Ascending aorta (tissue), 2 donors: ENCODE measurements around the gene AMZ2. TPM values are rescaled to one million over a fixed set of nuclear protein-coding genes. Genes with fewer than 3 reads are reported as not detected.

ENCODE experiments used
- DNase-seq, 2 donors: peaks; one replicate each; pipeline ENCODE4 v3.0.0-alpha.2; 2019; ENCODE audit warnings: low spot score in 2 of 2
- H3K27ac ChIP-seq, 2 donors: fragments of 200-600 bp; sonication (generic); one replicate each; pipeline ENCODE4 v1.5.1; 2016 to 2017; ENCODE audit warnings: mild to moderate bottlenecking in 1 of 2
- H3K27me3 ChIP-seq: fragments of 200-600 bp; sonication (generic); one replicate; pipeline ENCODE4 v1.5.1; 2017
- H3K36me3 ChIP-seq, 2 donors: fragments of 200-600 bp; sonication (generic); one replicate each; pipeline ENCODE4 v1.5.1; 2016
- H3K4me1 ChIP-seq, 2 donors: fragments of 200-600 bp; sonication (generic); one replicate each; pipeline ENCODE4 v1.5.1; 2016 to 2017; ENCODE audit warnings: mild to moderate bottlenecking in 1 of 2
- H3K4me3 ChIP-seq, 2 donors: fragments of 200-600 bp; sonication (generic); one replicate each; pipeline ENCODE4 v1.5.1; 2016 to 2017; ENCODE audit warnings: mild to moderate bottlenecking in 1 of 2
- H3K9me3 ChIP-seq, 2 donors: fragments of 200-600 bp; sonication (generic); one replicate each; pipeline ENCODE4 v1.5.1; 2016
- intact Hi-C: fragments of 100-400 bp; cut with DNase I; formaldehyde crosslinking; loops from one replicate; pipeline ENCODE4 v1.15.1; 2023
- total RNA-seq: library from RNA; depleted of rRNA; stranded (reverse); fragments of >200 nt; gene quantifications from one replicate; pipeline ENCODE4 v1.1.0, GENCODE V29; 2016
- TF ChIP-seq, protein P1 (sequence below), 3 experiments: fragments of 200-600 bp in 2 of 3; fragments of 450-650 bp in 1 of 3; sonication (generic) in 2 of 3; IDR thresholded peaks; one replicate each; pipeline ENCODE4 v1.5.1; 2016 to 2019; ENCODE audit warnings: antibody characterized with exemption in 3 of 3, mild to moderate bottlenecking in 1 of 3, moderate library complexity in 1 of 3

AMZ2 gene
- total RNA-seq, 1 donor from 2014 or later, result 41.6 TPM

DNA sequence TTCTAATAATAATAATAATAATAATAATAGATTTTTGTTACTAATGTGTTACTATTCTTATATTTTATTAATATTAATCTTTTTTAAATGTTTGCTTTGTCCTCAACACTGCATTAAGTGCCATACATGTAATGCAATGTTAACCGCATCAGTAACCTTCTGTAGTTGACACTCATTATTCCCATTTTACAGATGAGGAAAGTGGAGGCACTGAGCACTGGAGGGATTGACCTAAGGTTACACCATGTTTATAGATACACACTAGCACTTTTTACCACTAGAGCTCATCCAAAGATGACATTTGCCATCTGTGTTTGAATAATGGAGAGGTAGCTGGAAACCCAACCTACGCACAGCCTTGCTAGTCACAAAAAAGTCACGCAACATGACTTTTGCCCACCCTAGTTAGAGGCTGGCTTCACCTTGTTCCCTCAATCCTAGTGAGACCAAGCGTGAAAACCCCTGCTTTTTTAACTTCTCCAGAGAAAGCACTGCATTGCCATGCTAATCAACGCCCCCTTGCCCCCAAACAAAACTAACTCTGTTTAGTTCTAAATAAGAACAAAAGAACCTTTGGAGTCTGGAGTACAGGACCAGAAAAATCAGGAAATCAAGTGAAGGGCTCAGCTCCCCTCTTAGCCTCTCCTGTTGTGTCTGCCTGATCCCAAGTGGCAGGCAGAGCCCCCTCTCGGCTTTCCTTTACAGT, 45.8 kb downstream of the AMZ2 start:
- no peaks in the 10 kb centered on the region for H3K9me3 ChIP-seq
- H3K4me1 ChIP-seq, result peaks cover 7 to 9% of the 10 kb centered on the region in 2 donors
- DNase-seq, result no peak
- H3K27me3 ChIP-seq, result no peaks in the 10 kb centered on the region
- no peaks in the 10 kb centered on the region for H3K36me3 ChIP-seq
- TF ChIP-seq, protein P1, sequence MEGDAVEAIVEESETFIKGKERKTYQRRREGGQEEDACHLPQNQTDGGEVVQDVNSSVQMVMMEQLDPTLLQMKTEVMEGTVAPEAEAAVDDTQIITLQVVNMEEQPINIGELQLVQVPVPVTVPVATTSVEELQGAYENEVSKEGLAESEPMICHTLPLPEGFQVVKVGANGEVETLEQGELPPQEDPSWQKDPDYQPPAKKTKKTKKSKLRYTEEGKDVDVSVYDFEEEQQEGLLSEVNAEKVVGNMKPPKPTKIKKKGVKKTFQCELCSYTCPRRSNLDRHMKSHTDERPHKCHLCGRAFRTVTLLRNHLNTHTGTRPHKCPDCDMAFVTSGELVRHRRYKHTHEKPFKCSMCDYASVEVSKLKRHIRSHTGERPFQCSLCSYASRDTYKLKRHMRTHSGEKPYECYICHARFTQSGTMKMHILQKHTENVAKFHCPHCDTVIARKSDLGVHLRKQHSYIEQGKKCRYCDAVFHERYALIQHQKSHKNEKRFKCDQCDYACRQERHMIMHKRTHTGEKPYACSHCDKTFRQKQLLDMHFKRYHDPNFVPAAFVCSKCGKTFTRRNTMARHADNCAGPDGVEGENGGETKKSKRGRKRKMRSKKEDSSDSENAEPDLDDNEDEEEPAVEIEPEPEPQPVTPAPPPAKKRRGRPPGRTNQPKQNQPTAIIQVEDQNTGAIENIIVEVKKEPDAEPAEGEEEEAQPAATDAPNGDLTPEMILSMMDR (IDR thresholded peaks at IDR 0.05), result no peak
- H3K4me3 ChIP-seq, result no peak overlapping the region
- intact Hi-C loops, result no loop called here
- no peak overlapping the region for H3K27ac ChIP-seq

DNA sequence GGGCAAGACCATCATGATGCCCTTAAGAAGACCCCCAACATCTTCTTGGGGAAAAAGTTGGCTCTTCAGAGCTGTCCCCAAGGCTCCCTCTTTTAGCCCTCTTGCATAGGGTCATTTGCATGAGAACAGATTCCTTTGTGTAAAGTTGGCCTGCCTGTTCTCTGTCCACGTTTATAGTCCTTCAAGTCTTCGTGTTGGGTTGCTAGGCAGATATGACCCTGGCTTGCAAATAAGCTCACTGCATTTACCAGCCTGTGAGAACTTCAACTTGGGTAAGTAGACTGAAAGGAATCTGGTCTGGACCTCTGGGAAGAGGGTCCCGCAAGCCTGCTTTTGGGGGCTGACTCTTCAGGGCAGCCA, 46.3 kb downstream of the AMZ2 start:
- Histone ChIP-seq H3K4me1 (peaks cover 7 to 9% of the 10 kb centered on the region in 2 donors), H3K27me3 (no peaks in the 10 kb centered on the region), H3K36me3 (no peaks in the 10 kb centered on the region), H3K4me3 (no peak overlapping the region), H3K9me3 (no peaks in the 10 kb centered on the region), H3K27ac (no peak overlapping the region)
- DNase-seq, result no peak
- TF ChIP-seq, protein P1 (IDR thresholded peaks at IDR 0.05), result no peak
- intact Hi-C loops, result no loop called here

DNA sequence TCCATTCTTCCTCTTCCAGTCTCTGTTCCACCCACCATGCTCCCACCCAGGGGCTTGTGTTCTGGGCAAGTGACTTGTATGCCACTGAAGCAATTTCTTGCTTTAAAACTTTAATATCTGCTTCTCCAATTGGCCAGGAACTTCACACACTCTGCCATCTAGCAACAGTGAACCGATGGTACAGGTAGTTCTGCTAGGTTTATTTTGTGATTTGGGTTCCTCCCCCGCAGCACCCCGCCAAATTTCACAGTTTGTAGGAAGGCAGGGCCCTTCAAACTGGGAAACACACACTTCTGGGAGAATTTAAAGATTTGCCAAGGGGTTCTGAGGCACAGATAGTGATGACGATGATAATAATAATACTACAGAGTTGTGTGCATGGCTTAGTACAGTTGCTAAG, 46.8 kb downstream of the AMZ2 start:
- Histone ChIP-seq H3K36me3 (no peaks in the 10 kb centered on the region), H3K27ac (no peak overlapping the region), H3K9me3 (no peaks in the 10 kb centered on the region), H3K27me3 (no peaks in the 10 kb centered on the region), H3K4me1 (peaks cover 7 to 9% of the 10 kb centered on the region in 2 donors), H3K4me3 (no peak overlapping the region)
- intact Hi-C loops, result no loop called here
- DNase-seq, result no peak
- TF ChIP-seq, protein P1 (IDR thresholded peaks at IDR 0.05), result no peak

DNA sequence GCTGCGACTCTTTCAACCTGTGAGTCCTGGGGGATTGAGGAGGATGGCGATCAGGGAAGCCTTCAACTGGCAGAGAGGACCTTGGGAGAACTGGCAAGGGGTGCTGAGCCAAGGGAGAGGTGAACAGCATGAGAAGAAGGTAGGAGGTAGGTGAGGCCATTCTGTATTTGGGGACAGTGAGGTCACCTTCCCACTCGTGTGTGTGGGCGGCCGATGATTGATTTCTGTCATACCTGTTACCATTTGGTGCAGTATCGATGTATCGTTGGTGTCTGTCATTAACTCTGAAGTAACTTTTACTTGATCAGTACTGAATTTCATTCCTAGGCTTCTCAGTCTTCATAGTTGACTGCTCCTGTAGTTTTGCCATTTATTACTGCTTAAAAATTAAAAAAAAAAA, 47.2 kb downstream of the AMZ2 start:
- no peaks in the 10 kb centered on the region for H3K36me3 ChIP-seq
- no peaks in the 10 kb centered on the region for H3K9me3 ChIP-seq
- no peak for DNase-seq
- H3K27ac ChIP-seq, result no peak overlapping the region
- TF ChIP-seq, protein P1 (IDR thresholded peaks at IDR 0.05), result no peak
- H3K27me3 ChIP-seq, result no peaks in the 10 kb centered on the region
- no peak overlapping the region for H3K4me3 ChIP-seq
- H3K4me1 ChIP-seq, result peaks cover 7 to 9% of the 10 kb centered on the region in 2 donors
- intact Hi-C loops, result no loop called here

DNA sequence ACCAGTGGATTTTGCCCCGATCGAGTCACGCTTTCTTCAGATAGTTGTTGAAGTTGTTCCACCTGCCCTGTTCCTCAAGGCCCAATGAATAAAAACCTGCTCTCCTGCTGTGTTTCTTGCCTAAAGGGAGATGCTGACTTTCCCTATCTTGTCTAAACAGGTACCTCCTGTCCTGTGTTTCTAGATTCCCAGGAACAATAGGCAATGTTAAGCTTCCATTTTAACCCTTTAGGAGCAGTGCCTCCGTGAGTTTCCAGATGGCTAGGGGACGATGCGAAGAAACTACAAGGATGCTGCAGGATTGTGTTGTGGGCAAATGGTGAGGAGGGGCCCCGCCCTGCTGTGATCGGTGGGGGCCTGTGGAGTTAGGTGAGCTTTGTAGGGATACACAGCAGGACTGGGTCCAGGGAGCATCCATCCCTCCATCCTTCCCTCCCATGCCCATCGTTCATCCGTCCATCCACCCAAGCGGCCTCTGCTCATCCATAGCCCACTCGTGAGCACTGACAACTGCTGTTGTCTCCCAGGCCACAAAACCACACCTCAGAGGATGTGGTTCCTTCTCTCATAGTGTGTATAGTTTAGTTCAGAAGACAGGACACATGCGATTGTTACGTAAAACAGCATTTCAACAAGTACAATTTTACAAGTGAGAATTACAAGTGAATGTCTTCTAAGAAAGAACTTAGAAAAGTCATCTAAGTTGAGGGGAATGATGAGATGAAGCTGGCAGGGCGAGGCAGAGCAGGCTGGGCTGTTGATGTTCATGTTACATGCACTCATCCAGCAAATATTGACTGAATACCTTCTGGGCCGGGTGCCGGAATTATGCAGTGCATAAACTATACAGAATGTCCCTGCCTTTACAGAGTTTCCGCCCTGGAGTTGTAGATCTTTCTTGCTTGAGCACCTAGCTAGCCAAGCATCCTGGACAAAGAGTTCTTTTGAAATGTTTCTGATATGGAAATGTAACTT, 48.7 kb downstream of the AMZ2 start:
- DNase-seq, result no peak
- Histone ChIP-seq H3K27me3 (no peaks in the 10 kb centered on the region), H3K36me3 (no peaks in the 10 kb centered on the region), H3K27ac (no peak overlapping the region), H3K4me3 (no peak overlapping the region), H3K9me3 (no peaks in the 10 kb centered on the region), H3K4me1 (peaks cover 6 to 7% of the 10 kb centered on the region in 2 donors)
- TF ChIP-seq, protein P1 (IDR thresholded peaks at IDR 0.05), result no peak
- intact Hi-C loops, result no loop called here
